Measurements from ENCODE around the gene ITIH1.
"Not testable (repeated sequence)": the region's sequence is repeated elsewhere in the genome, so short reads cannot be mapped to it uniquely, and the experiment has no call there.

ITIH1 gene

GRCh38 chr3:52774901-52775864 lies 2.2 kb upstream of the ITIH1 start:
- DNase-seq: peak in 1 of 51 donors; percentile 27

GRCh38 chr3:52775877-52776276 lies 1.5 kb upstream of the ITIH1 start:
- no peak for DNase-seq

- not testable (repeated sequence) for DNase-seq
These were observed 913 bp upstream of the ITIH1 start for GRCh38 chr3:52776486-52776885.

GRCh38 chr3:52777959-52778805 lies 783 bp downstream of the ITIH1 start:
- no peak for DNase-seq

GRCh38 chr3:52779011-52779836 lies 1.8 kb downstream of the ITIH1 start:
- no peak for DNase-seq

GRCh38 chr3:52779837-52780585 lies 2.6 kb downstream of the ITIH1 start:
- no peak for DNase-seq

GRCh38 chr3:52781741-52782140 lies 4.3 kb downstream of the ITIH1 start:
- no peak for DNase-seq

- DNase-seq: no peak
These were observed 5.2 kb downstream of the ITIH1 start for GRCh38 chr3:52782412-52783210.

- DNase-seq: no peak
These were observed 5.8 kb downstream of the ITIH1 start for GRCh38 chr3:52783211-52783555.

GRCh38 chr3:52784021-52784621 lies 6.7 kb downstream of the ITIH1 start:
- no peak for DNase-seq

GRCh38 chr3:52784931-52785590 lies 7.7 kb downstream of the ITIH1 start:
- DNase-seq: no peak

- no peak for DNase-seq
These were observed 9.2 kb downstream of the ITIH1 start for GRCh38 chr3:52786330-52787215.

GRCh38 chr3:52787246-52787645 lies 9.8 kb downstream of the ITIH1 start:
- DNase-seq: no peak

GRCh38 chr3:52787672-52788625 lies 10.6 kb downstream of the ITIH1 start:
- no peak for DNase-seq

GRCh38 chr3:52788890-52789745 lies 11.7 kb downstream of the ITIH1 start:
- DNase-seq: no peak

GRCh38 chr3:52789746-52790040 lies 12.3 kb downstream of the ITIH1 start:
- no peak for DNase-seq
